ENCODE results near the gene FAM124B. TPM values are rescaled to one million over a fixed set of nuclear protein-coding genes. Genes with fewer than 3 reads are reported as not detected.

The FAM124B gene
- total RNA-seq, 1 donor = 46.3 TPM

DNA sequence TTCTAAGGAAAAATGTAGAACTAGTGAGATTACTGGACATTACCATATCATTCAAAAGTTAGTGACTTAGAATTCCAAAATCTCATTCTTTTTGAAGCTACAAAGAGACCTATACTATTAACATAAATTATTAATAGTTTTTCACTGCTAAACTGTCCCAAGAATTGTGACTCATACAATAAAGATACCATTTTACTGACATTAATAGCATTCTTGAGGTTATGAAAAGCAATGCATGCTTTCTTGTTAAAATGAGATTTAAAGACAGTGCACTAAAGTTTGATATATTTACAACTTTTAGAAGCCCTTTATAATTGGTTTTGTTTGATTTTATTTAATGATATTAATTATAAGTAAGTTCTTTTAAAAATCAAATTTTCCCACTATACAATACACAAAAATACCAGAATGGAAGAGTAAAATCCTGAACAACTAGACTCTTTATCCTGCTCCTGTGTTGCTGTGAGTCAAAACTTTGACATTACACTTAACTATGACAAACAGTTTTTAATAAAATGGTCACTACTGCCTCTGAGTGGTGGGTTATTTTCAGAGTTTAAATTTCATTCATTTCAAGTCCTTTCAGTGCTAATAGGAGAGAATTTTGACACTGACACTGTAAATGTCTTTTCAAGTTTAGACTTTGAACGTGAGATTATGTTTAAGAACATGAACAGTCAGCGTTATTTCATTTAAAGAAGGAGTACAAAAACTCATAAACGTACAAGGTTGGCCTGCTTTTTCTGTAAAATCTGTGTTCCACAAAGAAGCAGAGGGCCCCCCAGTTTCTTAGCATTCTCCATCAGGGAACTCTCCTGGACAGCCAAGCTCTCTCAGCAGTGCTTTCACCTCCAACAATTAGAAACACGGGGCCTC is 54.5 kb downstream of the FAM124B start:
- no peak for DNase-seq (ENCODE audit: low read depth in 2 of 3, low spot score in 2 of 3)

DNA sequence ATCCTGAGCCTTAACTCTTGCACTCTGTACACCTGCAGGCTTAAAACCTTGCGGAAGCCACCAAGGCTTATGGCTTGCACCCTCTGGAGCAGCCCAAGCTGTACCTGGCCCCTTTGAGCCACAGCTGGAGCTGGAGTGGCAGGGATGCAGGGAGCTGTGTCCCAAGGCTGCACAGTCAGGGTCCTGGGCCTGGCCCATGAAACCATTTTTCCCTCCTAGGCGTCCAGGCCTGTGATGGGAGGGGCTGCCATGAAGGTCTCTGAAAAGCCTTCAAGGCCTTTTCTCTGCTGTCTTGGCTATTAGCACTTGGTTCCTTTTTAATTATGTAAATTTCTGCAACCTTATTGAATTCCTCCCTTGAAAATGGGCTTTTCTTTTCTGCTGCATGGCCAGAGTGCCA is 56.4 kb downstream of the FAM124B start:
- no peak for DNase-seq (ENCODE audit: low read depth in 2 of 3, low spot score in 2 of 3)

DNA sequence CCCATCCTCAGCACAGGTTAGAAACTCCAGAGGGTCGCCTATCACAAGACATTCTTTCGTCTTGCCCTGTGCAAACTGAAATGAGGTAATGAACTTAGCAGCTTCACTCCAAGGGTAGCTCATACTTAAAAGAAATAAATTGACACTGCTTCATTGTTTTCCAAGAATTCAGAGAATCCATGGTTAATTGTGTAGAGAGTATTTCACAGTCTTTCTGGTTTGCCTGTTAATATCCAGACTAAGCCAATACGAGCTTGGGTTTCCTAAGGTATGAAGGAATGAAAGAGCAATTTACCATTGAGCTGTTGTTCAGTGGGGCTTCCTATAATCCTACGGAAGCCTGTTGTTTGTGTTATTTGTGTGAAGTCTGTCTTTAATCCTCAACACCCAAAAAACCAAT is 58.7 kb downstream of the FAM124B start:
- DNase-seq (ENCODE audit: low read depth in 2 of 3, low spot score in 2 of 3) = no peak

DNA sequence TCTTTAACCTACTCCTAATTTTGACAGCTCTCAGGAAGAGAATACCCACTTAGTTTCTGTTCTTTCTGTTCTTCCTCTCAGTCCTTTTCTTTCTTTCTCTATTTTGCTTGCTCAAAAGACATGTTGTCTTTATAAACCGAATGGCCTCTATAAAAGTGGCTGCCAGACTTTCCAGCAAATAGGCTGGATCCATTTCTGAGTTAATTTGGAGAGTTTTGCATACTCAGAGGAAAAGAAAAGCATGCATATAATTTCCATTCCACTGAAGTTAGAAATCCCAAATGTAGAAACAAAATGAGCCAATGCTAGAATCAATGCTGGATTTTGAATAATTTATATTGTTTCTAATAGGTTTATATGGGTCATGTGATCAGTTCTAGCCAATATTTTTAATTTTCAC is 65.9 kb downstream of the FAM124B start:
- DNase-seq (ENCODE audit: low read depth in 2 of 3, low spot score in 2 of 3) = no peak

DNA sequence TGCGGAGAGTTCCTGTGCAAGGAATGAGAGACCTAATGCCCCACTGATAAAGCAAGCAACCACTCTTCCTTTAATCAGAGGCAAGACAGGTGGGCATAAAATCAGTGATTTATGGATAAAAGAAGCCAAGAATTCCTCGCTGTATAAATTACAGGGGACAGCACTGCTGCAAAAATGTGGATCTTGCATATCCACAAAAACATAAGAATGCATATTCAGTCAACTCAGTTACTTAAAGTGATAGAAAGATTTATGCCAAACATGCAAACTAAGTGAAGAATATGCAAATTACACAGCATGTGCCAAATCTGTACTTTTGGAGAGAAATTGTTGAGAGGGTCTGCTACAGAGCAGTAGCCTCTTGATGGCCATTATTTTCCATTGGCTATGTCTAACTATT is 67.2 kb downstream of the FAM124B start:
- DNase-seq (ENCODE audit: low read depth in 2 of 3, low spot score in 2 of 3) = no peak

DNA sequence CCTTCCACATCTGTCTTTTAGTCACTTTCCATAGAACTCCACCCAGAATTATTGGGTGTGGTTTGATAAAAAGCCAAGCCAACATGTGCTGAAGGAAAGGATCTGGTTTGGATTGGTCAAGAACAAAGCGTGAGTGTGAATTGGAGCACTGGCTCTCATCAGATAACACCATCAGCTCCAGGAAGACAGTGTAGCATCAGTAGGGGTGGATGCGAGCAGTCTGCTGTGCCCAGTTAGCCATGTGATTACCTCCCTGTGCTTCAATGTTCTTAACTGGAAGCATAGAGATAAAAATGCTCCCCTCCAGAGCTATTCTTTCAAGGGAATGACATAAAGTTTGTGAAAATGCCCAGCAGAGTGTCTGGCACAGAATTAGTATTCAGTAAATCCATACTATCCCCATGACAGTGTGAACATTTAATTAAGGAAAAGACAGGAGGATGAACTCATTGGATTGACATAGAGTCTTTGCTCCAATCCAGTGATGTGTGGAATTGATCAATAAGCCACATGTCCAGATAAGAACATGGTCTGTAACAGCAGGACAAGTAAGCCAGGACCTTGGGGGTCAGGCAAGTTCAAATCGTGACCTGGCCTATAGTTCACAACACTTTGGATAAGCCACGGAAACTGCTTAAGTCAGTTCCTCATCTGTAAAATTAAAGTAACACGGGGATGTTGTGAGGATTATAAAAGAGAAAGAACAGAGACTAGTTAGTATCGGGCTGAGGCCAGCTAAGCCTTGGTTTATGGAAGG is 68.0 kb downstream of the FAM124B start:
- DNase-seq (ENCODE audit: low read depth in 2 of 3, low spot score in 2 of 3) = no peak

DNA sequence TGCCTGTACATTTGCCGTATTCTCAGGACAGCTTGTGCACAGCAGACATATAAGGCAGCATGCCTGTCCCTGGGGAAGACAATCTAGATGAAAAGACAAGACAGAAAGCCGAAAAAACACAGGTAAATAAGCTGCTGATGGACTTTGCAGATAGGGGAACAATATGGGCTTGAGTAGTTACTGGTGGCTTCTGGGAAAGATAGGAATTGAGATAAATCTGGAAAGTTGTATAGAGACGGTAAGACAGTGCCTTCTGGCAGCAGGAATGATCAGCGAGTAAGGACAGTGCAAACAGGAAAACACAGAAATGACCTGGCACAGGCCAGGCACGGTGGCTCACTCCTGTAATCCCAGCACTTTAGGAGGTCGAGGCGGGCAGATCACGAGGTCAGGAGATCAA is 70.2 kb downstream of the FAM124B start:
- no peak for DNase-seq (ENCODE audit: low read depth in 2 of 3, low spot score in 2 of 3)

DNA sequence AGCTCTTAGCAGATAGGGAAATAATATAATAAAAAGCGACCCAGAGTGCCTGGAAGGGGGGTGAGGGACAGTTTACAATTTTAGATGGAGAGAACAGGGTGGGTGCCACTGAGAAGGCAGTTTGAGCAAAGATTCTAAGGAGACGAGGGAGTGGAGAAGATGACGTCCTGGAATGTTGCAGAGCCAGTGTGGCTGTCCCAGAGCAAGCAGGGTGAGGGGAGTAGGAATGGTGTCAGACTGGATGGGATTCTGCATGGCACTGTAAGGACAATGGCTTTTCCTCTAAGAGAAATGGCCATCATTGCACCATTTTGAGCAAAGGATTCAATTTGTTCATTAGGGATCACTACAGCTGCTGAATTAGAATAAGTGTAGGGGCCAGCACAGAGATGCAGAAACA is 73.1 kb downstream of the FAM124B start:
- no peak for DNase-seq (ENCODE audit: low read depth in 2 of 3, low spot score in 2 of 3)

Other genes starting within 250 kb of the FAM124B start
- gene CUL3, start 183.3 kb upstream of the FAM124B start, total RNA-seq = 26.1 TPM